AG20443 (cell line): ENCODE results near the gene MIR17HG.
"Not testable (repeated sequence)": the region's sequence is repeated elsewhere in the genome, so short reads cannot be mapped to it uniquely, and the experiment has no call there.

Source experiments
- DNase-seq: peaks from one replicate; pipeline ENCODE4 v3.0.0; 2012; ENCODE audit warnings: low spot score, mixed read lengths

MIR17HG gene

DNA sequence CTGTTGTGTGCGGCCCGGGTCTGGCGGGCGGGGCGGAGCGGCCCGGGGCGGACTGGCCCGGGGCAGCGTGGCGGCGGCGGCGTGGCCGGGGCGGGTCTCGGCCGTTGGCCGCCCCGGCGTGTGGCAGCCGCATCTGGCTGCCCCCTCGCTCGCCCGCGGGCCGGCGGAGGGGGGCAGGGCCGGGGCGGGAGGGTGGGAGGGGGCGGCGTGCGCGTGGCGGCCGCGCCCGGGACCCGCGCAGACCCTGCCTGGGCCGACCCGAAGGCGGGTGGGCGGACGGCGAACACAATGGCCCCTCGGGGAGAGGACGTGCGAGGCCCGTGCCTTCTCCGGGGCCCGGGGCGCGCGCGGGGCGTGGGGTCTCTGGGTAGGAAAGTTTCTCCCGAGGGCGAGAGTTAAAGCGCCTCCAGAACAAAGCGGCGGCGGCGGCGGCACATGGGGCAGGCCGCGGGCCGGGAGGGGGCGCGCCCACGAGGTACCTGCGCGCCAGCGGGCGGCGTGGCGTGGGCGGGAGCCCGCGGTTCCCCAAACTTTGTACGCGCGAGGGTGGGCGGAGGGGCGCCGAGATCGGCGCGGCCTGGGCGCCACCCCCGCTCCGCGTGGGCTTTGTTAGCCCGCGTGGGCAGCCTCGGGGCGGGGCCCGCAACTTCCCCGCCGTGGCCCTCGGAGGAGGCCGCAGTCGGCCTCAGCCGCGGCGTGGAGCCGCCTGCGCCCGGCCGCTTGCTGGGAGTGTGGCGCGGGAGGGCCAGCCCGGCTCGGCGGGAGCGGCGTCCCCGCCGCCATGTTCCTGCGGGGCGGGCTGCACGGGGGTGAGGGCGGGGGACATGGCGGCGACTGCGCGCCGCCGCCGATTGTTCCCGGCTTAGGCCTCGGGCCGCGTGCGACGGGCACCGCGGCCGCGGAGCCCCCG is 764 bp downstream of the MIR17HG start:
- peak; percentile 88 for DNase-seq

- peak; percentile 96 for DNase-seq
Measured at GRCh38 chr13:91348906-91349435, 1.5 kb downstream of the MIR17HG start.

DNA sequence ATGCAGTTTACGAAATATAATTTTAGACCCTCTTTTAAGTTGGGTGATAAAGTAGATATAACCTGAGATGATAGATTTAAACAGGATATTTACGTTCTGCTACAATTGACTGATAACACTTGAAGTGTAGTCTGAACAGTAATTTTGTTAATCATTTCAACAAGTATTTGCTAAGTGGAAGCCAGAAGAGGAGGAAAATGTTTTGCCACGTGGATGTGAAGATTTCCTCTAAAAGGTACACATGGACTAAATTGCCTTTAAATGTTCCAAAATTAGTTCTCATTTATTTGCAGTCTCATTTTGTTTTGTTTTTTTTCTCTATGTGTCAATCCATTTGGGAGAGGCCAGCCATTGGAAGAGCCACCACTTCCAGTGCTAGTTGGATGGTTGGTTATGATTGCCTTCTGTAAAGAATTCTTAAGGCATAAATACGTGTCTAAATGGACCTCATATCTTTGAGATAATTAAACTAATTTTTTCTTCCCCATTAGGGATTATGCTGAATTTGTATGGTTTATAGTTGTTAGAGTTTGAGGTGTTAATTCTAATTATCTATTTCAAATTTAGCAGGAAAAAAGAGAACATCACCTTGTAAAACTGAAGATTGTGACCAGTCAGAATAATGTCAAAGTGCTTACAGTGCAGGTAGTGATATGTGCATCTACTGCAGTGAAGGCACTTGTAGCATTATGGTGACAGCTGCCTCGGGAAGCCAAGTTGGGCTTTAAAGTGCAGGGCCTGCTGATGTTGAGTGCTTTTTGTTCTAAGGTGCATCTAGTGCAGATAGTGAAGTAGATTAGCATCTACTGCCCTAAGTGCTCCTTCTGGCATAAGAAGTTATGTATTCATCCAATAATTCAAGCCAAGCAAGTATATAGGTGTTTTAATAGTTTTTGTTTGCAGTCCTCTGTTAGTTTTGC is 2.8 kb downstream of the MIR17HG start:
- no peak for DNase-seq

- no peak for DNase-seq
Measured at GRCh38 chr13:91351123-91351522, 3.6 kb downstream of the MIR17HG start.

GRCh38 chr13:91351980-91352379 is 4.5 kb downstream of the MIR17HG start:
- no peak for DNase-seq

GRCh38 chr13:91352891-91353290 is 5.4 kb downstream of the MIR17HG start:
- DNase-seq: not testable (repeated sequence)

GRCh38 chr13:91353494-91353893 is 6.0 kb downstream of the MIR17HG start:
- no peak for DNase-seq

DNA sequence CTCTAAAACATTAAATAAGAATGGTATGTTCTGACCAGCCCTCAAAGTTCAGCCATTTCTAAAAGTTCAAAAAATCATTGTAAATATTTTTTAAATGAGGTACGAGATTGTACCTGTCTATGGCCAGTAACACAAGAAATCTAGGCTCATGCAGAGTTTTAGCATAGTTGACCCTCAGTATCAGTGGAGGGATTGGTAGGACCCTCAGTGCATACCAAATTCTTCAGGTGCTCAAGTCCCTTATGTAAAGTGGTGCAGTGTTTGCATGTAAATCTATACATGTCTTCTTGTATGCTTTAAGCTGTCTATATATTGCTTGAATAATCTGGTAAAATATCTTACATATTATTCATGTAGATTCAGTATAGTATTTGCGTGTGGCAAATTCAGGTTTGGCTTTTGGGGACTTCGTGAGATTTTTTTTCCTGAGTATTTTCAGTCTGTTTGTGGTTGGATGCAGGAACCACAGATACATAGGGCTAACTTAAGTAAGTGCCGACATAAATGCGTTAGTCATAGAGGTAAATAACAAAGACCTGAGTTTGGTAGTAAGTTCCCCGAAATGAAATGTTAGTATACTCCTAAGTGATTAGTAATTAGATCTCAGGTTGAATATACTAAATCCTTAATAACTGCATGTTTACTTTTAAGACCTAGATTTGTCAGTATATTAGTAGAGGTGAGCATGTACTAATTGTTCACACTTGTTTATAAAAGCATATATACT is 7.8 kb downstream of the MIR17HG start:
- no peak for DNase-seq

DNA sequence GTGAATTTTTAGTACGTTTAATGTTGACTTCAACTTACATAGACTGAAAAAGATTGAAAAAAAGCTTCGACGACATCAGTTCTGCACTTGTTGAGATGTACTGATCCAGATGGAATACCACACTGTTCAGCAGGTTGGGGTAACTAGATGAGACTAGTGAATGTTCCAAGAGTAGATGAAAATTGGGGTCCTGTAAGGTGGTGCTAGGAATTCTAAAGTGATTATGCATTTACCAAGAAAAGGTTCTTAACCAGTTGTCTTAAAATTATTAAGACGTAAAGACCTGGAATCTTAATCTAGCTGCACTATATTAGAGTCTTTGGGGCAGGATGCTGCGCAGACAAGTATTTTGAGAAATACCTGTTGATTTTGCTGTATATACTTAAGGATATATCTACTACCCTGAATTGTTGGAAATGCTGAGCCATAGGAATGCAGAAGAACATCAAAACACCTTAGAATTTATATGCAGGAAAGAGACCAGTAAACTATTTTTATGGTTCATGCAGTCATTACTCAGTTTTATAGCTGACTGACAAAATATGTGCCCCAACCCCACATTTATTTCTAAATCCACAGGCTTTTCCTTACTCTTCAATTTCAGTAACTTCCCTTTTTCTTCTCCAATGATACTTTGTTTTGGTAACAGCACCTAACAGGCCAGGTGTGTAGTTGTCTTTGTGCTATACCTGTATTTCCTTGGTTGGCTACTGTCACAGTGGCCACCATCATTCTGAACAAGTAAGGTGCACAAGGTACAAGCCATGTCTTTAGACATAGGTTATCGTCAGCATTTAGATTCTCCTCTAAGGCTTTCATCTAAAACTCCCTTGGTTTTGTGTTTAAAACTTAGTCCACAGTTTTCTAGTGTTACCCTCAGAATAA is 8.6 kb downstream of the MIR17HG start:
- DNase-seq: no peak

DNA sequence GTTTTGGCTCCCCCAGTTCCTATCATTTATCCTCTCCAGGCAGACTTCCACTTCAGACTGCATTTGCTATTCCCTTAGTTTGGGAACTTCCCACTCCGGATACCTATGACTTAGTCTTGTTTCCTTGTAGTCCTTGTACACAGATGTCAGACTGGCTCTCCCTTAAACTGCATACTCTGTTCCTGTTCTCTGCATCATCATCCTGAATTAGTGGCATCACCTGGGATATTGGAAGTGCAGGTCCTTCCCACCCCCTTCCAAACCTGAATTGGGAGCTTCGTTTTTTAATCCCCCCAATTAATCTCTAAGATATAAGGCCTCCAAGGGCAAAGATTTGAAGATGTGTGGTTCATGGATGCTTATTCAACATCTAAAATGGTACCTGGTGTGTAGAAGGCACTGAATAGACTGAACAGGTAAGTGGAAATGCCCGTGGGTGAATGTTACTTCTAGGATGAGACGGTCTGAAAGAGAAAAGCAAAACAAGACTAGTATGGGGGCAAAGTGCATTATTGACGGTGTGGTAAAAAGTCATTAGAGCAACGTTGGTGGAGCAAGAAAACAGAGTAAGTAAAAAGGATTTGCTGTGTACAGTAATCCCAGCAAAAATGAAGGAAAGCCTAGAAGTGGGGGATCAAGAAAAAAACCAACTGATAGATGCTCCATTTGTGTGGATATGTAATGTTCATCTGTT is 9.6 kb downstream of the MIR17HG start:
- no peak for DNase-seq

- DNase-seq: no peak
Measured at GRCh38 chr13:91357613-91358386, 10.3 kb downstream of the MIR17HG start.

GRCh38 chr13:91358387-91358782 is 10.9 kb downstream of the MIR17HG start:
- no peak for DNase-seq

- no peak for DNase-seq
Measured at GRCh38 chr13:91359111-91359510, 11.6 kb downstream of the MIR17HG start.

DNA sequence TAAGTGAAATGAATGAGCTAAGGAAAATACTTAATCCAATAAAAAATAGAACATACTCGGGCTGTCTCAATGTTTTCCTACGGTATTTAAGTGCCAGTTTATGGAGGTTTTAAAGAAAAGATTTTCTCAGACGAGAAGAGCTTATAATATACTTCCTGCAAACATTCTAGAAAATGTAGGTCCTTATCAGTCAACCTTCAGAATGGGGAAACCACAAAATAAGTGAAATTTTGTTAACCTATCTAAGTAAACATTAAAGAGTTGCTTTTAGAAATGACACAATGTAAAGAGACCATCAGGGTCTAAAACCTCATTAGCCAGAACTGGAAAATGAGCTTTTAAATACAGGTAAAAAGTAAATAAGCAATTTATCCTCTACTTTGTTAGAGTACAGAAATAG is 12.1 kb downstream of the MIR17HG start:
- no peak for DNase-seq

DNA sequence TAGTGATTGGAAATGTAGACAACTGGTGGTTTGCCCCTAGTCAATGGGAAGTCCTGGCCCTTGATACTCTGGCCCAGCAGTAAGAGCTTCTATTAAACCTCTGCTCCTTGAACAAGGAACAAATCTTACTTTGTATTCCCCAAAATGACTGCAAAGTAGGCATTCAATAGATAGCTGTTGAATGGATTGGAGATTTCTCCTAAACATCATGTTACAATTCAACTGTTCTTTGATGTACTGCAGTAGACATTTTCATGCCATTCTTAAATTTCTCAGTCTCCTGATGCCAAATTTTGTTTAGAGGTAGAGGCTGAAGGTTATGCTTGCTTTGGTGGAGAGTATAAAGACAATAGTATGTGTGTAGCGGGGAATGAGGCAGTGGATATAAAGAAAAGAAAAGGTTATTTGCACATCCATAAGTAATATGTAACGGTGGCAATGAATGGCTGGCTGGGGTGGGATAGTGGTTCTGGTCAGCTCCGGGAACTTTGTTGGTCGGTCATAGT is 12.8 kb downstream of the MIR17HG start:
- DNase-seq: no peak

DNA sequence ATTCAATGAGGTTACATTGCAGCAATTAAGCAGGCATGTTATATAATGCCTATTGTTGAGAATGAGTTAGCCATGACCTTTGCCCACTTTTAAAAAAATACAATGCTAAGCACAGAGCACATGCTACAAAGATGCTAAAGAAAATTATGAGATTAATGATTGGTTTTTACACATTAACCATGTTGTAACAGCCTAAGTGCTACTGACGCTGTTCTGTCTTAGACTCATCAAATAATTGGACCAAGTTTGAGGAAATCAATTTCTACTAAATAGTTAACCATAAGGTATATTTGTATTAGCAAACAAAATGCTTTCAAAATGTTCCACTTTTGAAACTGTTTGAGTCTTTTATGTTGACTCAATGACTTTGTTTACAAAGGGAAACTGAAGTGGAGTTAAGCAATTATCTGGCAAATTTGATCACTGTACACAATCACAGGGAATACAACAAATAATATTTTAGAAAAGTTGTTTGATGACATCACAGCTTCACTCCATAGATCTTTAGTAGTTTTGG is 14.3 kb downstream of the MIR17HG start:
- no peak for DNase-seq

- no peak for DNase-seq
Measured at GRCh38 chr13:91362908-91363307, 15.4 kb downstream of the MIR17HG start.

GRCh38 chr13:91368101-91368500 is 20.6 kb downstream of the MIR17HG start:
- DNase-seq: no peak
